PC-3 (cell line): ENCODE measurements around the gene SLC10A7. TPM values are rescaled to one million over a fixed set of nuclear protein-coding genes. Genes with fewer than 3 reads are reported as not detected.

Experiments
- ATAC-seq: fragments of 200-7000 bp; cut with Tn5 transposase; 2 replicates; pipeline ENCODE4 v1.9.1; 2020; ENCODE audit warnings: mild to moderate bottlenecking, moderate library complexity
- BruUV-seq: library from RNA; stranded (reverse); fragments of 400-500 nt; replicated peaks from 2 replicates; lab custom pipeline; 2021; lab: Mats Ljungman, UMichigan
- CTCF ChIA-PET: fragments of 300-600 bp; sonication (Branson Sonifier 250); formaldehyde crosslinking; loops from one replicate; lab custom pipeline; 2022; ENCODE audit warnings: antibody characterized with exemption; lab: Charles Lee
- POLR2A ChIA-PET: fragments of 300-600 bp; sonication (Branson Sonifier 250); formaldehyde crosslinking; loops from one replicate; lab custom pipeline; 2022; ENCODE audit warnings: antibody characterized with exemption; ENCODE audit not compliant: unreplicated experiment; lab: Charles Lee
- DNase-seq: peaks from one replicate; pipeline ENCODE4 v3.0.0-alpha.2; 2015
- H2AFZ ChIP-seq: fragments of 300-600 bp; sonication (generic); 2 replicates; pipeline ENCODE4 v1.6.0; 2016; ENCODE audit warnings: antibody characterized with exemption, low read length
- H3F3A ChIP-seq: fragments of 300-600 bp; sonication (generic); one replicate; pipeline ENCODE4 v1.6.0; 2017; ENCODE audit warnings: antibody characterized with exemption, low read length, control low read depth, mild to moderate bottlenecking; ENCODE audit not compliant: unreplicated experiment
- H3K27ac ChIP-seq: fragments of 300-600 bp; sonication (generic); 2 replicates; pipeline ENCODE4 v1.5.1; 2016; ENCODE audit warnings: mild to moderate bottlenecking, low read length
- H3K27me3 ChIP-seq: fragments of 300-600 bp; sonication (generic); 2 replicates; pipeline ENCODE4 v1.6.1; 2016; ENCODE audit warnings: low read length, mixed read lengths
- H3K36me3 ChIP-seq: fragments of 300-600 bp; sonication (generic); 2 replicates; pipeline ENCODE4 v1.6.1; 2016; ENCODE audit warnings: low read depth, mixed run types, low read length, mixed read lengths
- H3K4me1 ChIP-seq: fragments of 300-600 bp; sonication (generic); 2 replicates; pipeline ENCODE4 v1.5.1; 2016; ENCODE audit warnings: low read length; ENCODE audit not compliant: insufficient read depth
- H3K4me2 ChIP-seq: fragments of 300-600 bp; sonication (generic); 2 replicates; pipeline ENCODE4 v1.6.0; 2016; ENCODE audit warnings: low read length
- H3K4me3 ChIP-seq: fragments of 300-600 bp; sonication (generic); 2 replicates; pipeline ENCODE4 v1.5.1; 2016; ENCODE audit warnings: mild to moderate bottlenecking, low read length, mixed read lengths
- H3K79me2 ChIP-seq: fragments of 300-600 bp; sonication (generic); 2 replicates; pipeline ENCODE4 v1.6.1; 2017; ENCODE audit warnings: low read length, mixed read lengths
- H3K9ac ChIP-seq: fragments of 300-600 bp; sonication (generic); 2 replicates; pipeline ENCODE4 v1.6.0; 2016; ENCODE audit warnings: mild to moderate bottlenecking, low read length
- H3K9me2 ChIP-seq: fragments of 300-600 bp; sonication (generic); replicated peaks from 2 replicates; pipeline ENCODE4 v1.6.1; 2016; ENCODE audit warnings: mixed run types, low read length, mixed read lengths
- H3K9me3 ChIP-seq: fragments of 300-600 bp; sonication (generic); 2 replicates; pipeline ENCODE4 v1.6.1; 2016; ENCODE audit warnings: low read length, mixed read lengths
- H4K20me1 ChIP-seq: fragments of 300-600 bp; sonication (generic); 2 replicates; pipeline ENCODE4 v1.6.1; 2016; ENCODE audit warnings: low read length, mixed read lengths
- CTCF ChIP-seq: fragments of 300-600 bp; sonication (generic); conservative IDR thresholded peaks from 2 replicates; pipeline ENCODE4 v1.5.1; 2017; ENCODE audit warnings: antibody characterized with exemption, low read depth, mild to moderate bottlenecking, low read length
- EZH2 ChIP-seq: fragments of 300-600 bp; sonication (generic); IDR thresholded peaks from one replicate; pipeline ENCODE4 v1.6.1; 2017; ENCODE audit warnings: antibody characterized with exemption, mild to moderate bottlenecking, low read length; ENCODE audit not compliant: unreplicated experiment
- EZH2phosphoT487 ChIP-seq: fragments of 300-600 bp; sonication (generic); IDR thresholded peaks from 2 replicates; pipeline ENCODE4 v1.6.1; 2018; ENCODE audit warnings: mild to moderate bottlenecking, antibody characterized with exemption, low read length, borderline replicate concordance
- intact Hi-C: fragments of 100-400 bp; cut with micrococcal nuclease; formaldehyde crosslinking; loops from 2 replicates; pipeline ENCODE4 v1.9.0; 2023
- total RNA-seq: library from RNA; depleted of rRNA; stranded (reverse); fragments of >200 nt; gene quantifications from 2 replicates; pipeline ENCODE4 v1.2.3, GENCODE V29; 2014

SLC10A7 gene
- total RNA-seq, 1 experiment from 2014 or later: 9.1 TPM

DNA sequence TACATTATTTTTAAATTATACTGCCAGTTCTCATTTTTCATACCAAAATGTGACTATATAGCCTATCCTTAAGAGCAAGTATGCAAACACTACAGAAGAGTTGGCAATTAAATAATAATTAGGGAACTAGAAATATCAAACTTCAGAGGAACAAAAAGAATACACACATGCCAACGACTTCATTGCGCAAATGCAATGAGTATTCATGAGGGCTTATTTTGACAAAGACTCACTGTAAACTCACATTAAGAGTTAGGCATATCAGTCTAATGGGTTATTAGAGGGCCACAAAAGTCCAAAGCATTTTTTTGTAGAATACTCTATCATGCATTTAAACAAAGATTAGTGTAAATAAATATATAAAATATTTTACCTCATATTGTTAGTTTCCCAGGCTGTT lies 31.6 kb downstream of the SLC10A7 start:
- ChIA-PET POLR2A (no interaction called here), CTCF (no interaction called here)
- H3K9me2 ChIP-seq: no peaks in the 10 kb centered on the region
- H3F3A ChIP-seq: no peaks in the 10 kb centered on the region
- no peaks in the 10 kb centered on the region for H3K27me3 ChIP-seq
- H4K20me1 ChIP-seq: no peaks in the 10 kb centered on the region
- no TSS peak for BruUV-seq
- no peak for ATAC-seq
- intact Hi-C loops: no loop called here
- peaks cover 3% of the 10 kb centered on the region for H3K4me1 ChIP-seq
- no peak overlapping the region for H3K4me3 ChIP-seq
- no peaks in the 10 kb centered on the region for H3K79me2 ChIP-seq
- no peak overlapping the region for H2AFZ ChIP-seq
- DNase-seq: no peak
- H3K9ac ChIP-seq: no peak overlapping the region
- H3K9me3 ChIP-seq: no peaks in the 10 kb centered on the region
- H3K36me3 ChIP-seq: no peaks in the 10 kb centered on the region
- TF ChIP-seq EZH2 (no peak), EZH2phosphoT487 (no peak), CTCF (no peak)
- no peak overlapping the region for H3K4me2 ChIP-seq
- H3K27ac ChIP-seq: no peak overlapping the region

GRCh38 chr4:146488495-146489174 lies 33.1 kb downstream of the SLC10A7 start:
- TF ChIP-seq EZH2 (no peak), CTCF (no peak), EZH2phosphoT487 (no peak)
- no peak overlapping the region for H3K9ac ChIP-seq
- H3K4me1 ChIP-seq: no peaks in the 10 kb centered on the region
- H3K4me2 ChIP-seq: no peak overlapping the region
- intact Hi-C loops: no loop called here
- H3K36me3 ChIP-seq: no peaks in the 10 kb centered on the region
- no peaks in the 10 kb centered on the region for H4K20me1 ChIP-seq
- H3K9me2 ChIP-seq: no peaks in the 10 kb centered on the region
- DNase-seq (no peak), ATAC-seq (no peak)
- no peak overlapping the region for H3K4me3 ChIP-seq
- POLR2A ChIA-PET: no interaction called here
- no peak overlapping the region for H2AFZ ChIP-seq
- no peaks in the 10 kb centered on the region for H3F3A ChIP-seq
- CTCF ChIA-PET: no interaction called here
- BruUV-seq: no TSS peak
- H3K27me3 ChIP-seq: no peaks in the 10 kb centered on the region
- H3K79me2 ChIP-seq: no peaks in the 10 kb centered on the region
- no peak overlapping the region for H3K27ac ChIP-seq
- no peaks in the 10 kb centered on the region for H3K9me3 ChIP-seq

- CTCF ChIA-PET: no interaction called here
- H3K36me3 ChIP-seq: peaks cover 6% of the 10 kb centered on the region; the same call in 1 of the 2 replicates
- POLR2A ChIA-PET: no interaction called here
- H3F3A ChIP-seq: no peaks in the 10 kb centered on the region
- H3K9me3 ChIP-seq: no peaks in the 10 kb centered on the region
- no peak for ATAC-seq
- no peaks in the 10 kb centered on the region for H4K20me1 ChIP-seq
- no TSS peak for BruUV-seq
- TF ChIP-seq CTCF (no peak), EZH2phosphoT487 (no peak), EZH2 (no peak)
- H3K27me3 ChIP-seq: no peaks in the 10 kb centered on the region
- no peak for DNase-seq
- H3K4me1 ChIP-seq: no peaks in the 10 kb centered on the region
- H3K4me3 ChIP-seq: no peak overlapping the region
- no peak overlapping the region for H3K4me2 ChIP-seq
- no peak overlapping the region for H3K27ac ChIP-seq
- intact Hi-C loops: no loop called here
- H3K9me2 ChIP-seq: no peaks in the 10 kb centered on the region
- no peak overlapping the region for H2AFZ ChIP-seq
- H3K9ac ChIP-seq: no peak overlapping the region
- H3K79me2 ChIP-seq: no peaks in the 10 kb centered on the region
Measured at GRCh38 chr4:146486565-146486964, 35.2 kb downstream of the SLC10A7 start.
